CD4-positive, alpha-beta T cell treated with Interleukin-10 for 1 hour (primary cell): ENCODE data around the gene RARS2.
"Not testable (repeated sequence)": the region's sequence is repeated elsewhere in the genome, so short reads cannot be mapped to it uniquely, and the experiment has no call there.

Source experiments
- DNase-seq: peaks from one replicate; pipeline ENCODE4 v3.0.0-alpha.2; 2020

The RARS2 gene

DNA sequence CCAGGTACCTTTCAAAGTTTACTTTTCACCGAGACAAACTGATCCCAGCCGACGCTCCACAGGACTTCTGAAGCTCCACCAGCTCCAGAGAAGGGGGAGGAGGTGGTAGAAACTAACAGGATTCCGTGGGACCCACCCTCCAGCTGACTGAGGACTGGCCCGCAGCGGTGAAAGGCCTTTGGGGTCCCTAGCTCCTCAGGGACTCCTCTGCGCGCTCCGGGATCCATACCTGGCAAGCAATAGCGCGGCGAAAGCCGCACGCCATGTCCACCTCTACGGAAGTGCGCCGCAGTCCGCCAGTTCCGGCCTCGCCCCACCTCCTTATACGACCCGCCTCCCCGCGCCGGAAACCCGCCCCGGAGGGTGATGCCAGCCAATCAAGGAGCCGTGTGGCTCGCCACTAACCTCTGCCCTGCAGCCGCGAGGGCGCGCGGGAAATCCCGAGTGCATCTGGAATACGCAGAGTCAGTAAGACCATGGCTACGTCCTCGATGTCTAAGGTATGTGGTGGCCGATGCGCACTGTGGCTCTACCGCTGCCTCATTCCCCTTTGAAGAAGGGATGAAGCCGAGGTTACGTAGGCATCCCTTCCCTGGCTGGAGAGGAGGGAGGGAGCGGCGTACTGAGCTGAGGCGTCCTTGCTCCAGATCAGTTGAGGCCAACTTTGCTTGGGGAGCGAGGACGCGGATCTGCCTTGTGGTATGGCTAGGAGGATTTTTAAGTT is at the start of gene RARS2, which contains the start of gene ORC3:
Gene RARS2, minus strand, starts transcription at position 295 of the 724 bp plus-strand sequence. Its CDS starts 30 bp downstream, at position 265.
Gene ORC3, plus strand, starts transcription at position 443 of the 724 bp plus-strand sequence. Its CDS starts 34 bp downstream, at position 477.
- peak; percentile 95 for DNase-seq

- no peak for DNase-seq
These were observed 49.6 kb upstream of the RARS2 start for GRCh38 chr6:87639373-87639772.

GRCh38 chr6:87637106-87637505 is 47.3 kb upstream of the RARS2 start:
- no peak for DNase-seq

DNA sequence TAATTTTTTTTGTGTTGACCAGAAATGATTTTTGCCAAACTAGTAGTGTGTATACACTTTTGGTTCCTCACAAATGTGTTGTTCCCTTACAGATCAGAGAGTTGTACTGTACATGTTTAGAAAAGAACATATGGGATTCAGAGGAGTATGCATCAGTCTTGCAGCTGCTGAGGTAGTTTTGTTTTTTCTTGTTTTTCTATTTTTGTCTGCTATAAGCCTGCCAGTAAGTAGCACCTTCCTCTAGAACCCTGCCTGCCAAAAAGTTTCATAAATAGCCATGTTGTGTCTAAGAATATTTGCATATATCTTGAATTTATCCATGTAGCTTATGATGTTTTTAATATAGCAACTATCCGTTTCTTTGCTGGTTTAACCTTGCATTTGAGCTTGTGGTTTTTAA is 46.5 kb upstream of the RARS2 start:
- no peak for DNase-seq

DNA sequence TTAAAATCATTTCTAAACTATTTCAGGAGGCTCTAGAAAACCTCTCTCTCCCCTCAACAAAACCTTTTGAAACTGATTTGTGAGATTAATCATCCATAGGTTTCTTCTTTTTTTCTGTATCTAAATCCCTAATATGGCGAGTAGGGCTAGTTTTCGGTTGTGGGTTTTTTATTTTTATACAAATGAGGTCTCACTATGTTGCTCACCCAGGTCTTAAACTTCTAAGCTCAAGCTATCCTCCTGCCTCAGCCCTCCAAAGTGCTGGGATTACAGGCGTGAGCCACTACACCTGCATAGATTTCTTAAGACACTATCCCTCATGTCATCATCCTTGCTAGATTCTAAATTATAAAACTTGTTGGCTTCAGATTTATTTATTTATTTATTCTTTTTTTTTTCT is 44.1 kb upstream of the RARS2 start:
- no peak for DNase-seq

DNA sequence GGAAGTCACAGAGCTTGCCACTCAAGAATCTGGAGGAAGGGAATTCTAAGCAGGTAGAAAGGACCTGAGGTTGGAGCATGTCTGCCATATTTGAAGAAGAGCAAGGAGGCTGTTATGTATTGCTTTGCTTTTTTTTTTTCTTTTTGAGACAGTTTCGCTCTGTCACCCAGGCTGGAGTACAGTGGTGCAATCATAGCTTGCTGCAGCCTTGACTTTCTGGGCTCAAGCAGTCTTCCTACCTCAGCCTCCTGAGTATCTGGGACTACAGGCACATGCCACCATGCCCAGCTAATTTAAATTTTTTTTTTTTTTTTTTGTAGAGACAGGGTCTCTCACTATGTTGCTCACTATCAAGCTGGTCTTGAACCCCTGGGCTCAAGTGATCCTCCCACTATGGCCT is 41.0 kb upstream of the RARS2 start:
- DNase-seq = no peak

GRCh38 chr6:87628881-87629280 is 39.1 kb upstream of the RARS2 start:
- DNase-seq = no peak

DNA sequence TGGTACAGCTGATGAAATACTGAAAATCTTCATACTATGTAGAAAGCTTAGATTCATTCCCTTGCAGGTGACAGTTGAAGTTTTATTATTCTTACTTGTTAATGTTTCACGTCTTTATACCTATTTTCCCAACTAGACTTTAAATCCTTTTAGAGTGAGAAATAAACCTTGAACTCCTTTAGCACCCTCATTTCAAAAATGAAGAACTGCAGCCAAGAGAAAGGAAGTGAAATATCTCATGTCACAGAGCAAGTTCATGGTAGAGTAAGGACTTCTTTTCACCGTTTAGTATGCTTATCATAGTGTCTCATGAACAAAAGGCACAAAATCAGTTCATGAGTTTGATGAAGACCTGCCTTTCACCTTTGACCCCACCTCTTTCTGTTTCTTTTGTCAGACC is 38.6 kb upstream of the RARS2 start:
- no peak for DNase-seq

- no peak for DNase-seq
These were observed 33.5 kb upstream of the RARS2 start for GRCh38 chr6:87623248-87623647.

- DNase-seq = no peak
These were observed 28.7 kb upstream of the RARS2 start for GRCh38 chr6:87618531-87618930.

DNA sequence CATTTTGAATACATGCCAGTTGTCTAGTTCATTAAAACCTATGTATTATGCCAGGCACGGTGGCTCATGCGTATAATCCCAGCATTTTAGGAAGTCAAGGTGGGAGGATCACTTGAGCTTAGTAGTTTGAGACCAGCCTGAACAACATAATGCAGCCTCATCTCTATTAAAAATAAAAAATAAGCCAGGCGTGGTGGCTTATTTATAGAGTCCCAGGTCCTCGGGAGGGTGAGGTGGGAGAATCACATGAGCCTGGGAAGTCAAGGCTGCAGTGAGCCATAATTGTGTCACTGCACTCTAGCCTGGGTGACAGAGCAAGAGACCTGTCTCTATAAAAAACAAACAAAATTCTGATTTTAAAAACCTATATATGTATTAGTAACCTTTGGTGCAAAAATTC is 27.6 kb upstream of the RARS2 start:
- no peak for DNase-seq

DNA sequence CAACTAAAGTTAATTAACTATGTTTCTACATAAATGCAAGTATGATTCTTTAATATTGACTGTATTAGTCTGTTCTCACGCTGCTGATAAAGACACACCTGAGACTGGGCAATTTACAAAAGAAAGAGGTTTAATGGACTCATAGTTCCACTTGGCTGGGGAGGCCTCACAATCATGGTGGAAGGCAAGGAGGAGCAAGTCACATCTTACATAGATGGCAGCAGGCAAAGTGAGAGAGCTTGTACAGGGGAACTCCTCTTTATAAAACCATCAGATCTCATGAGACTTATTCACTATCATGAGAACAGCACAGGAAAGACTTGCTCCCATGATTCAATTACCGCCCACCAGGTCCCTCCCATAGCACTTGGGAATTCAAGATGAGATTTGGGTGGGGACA is 23.2 kb upstream of the RARS2 start:
- not testable (repeated sequence) for DNase-seq

DNA sequence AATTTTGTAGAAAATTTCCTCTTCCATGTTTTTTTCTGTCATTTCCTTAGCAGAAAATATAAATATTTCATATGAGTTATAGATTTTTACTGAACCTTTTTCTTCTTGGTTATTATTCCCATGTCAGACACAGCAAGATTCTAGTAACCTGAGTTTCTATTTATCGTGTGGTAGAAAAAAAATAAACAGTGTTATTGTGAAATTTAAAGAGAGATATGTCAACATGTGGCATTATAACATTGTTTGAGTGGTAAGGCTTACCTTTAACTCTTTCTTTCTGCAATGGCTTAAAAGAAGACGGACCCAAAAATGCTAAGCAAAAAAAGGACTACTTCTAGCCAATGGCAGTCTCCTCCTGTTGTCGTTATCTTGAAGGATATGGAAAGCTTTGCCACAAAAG is 19.0 kb upstream of the RARS2 start:
- no peak for DNase-seq

- DNase-seq = no peak
These were observed 16.4 kb upstream of the RARS2 start for GRCh38 chr6:87606199-87606598.

GRCh38 chr6:87600576-87600975 is 10.8 kb upstream of the RARS2 start:
- no peak for DNase-seq

DNA sequence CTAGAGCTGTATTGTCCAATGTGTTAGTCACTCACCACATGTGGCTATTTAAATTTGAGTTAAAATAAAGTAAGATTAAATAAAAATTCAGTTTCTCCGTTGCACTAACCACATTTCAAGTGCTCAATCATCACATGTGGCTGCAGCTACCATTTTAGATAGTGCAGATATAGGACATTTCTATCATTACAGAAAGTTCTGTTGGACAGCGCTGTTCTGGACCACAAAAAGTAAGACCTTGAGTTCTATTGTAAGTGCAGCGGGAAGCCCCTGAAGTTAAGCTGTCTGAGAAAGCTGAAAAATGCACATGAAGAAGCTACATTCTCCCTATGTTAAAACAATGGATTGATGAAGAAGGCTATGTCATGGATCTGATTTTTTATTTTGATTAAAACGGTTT is 1.2 kb upstream of the RARS2 start:
- no peak for DNase-seq

GRCh38 chr6:87590417-87590880 is 662 bp upstream of the RARS2 start:
- no peak for DNase-seq

- DNase-seq = no peak
These were observed 905 bp downstream of the RARS2 start for GRCh38 chr6:87588756-87589407.

DNA sequence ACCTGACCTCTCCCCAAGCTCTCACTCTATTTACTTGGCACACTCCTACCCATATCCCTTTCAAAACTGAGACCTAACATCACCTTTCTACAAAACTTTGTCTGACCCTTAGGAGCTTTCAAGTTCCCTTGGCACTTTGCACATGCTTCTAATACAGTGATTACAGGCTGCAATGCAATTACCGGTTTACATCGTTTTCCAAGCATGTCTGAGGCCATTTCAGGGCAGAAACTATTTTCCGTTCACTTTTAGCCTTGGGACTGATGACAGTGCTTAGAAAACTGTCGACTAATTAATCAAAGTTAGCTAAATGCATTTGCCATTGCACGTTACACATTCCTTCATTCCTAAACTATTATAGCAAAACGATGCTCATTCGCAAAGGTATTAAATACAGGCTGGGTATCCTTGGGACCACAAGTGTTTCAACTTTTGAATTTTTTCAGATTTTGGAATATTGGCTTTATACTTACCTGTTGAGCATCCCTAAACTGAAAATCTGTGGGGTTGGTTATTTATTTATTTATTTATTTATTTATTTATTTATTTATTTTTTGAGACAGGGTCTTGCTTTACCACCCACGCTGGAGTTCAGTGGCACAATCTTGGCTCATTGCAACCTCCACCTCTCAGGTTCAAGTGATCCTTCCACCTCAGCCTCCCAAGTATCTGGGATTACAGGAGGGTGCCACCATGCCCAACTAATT is 3.3 kb downstream of the RARS2 start:
- no peak for DNase-seq

GRCh38 chr6:87583822-87584221 is 6.0 kb downstream of the RARS2 start:
- DNase-seq = no peak

DNA sequence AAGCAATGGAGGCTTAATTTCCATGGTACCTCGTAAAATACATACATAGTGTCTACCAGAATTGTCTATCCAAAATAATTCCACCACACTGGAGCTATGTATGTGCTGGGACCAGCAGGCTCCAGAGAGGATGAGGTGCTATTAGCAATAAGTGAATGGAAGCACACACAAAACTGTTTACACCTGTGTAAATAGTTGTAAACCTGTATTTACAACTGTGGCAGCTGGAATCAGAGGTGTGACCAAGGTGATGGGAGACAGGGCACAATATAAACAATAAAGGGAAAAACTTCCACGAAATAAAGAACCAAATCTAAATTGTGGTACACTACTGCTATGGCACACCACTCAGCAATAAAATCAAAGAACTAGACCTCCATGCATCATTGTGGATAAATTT is 14.4 kb downstream of the RARS2 start:
- no peak for DNase-seq

DNA sequence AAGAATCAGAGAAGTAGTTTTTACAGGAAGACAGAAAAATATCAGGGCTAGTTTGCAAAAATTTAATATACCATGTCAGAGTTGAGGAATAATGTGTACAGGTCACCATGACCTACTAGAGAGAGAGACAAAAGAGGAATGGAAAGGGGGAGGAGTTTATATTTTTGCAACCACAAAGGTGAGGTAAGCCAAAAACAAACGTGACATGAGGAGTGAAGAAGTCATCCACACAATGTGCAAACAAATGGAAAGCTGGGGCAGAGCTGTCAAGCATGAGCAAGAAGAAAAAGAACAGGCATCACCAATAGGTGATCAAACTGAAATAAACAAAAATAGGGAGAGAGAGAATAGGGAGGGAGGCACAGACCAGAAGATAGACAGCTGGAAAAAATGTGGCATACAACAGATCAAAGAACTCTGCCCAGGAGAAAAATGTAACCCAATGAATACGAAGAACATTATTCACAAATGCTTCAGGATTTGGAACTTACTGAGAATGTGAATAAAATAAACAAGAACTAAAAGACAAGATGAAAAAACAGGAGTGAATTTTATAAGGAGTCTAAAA is 15.5 kb downstream of the RARS2 start:
- DNase-seq = peak; percentile 3

GRCh38 chr6:87573307-87574024 is 16.3 kb downstream of the RARS2 start:
- DNase-seq = no peak
